Left lung (tissue), 10 donors: ENCODE measurements around the gene ARHGEF4. TPM values are rescaled to one million over a fixed set of nuclear protein-coding genes. Genes with fewer than 3 reads are reported as not detected.

Experiments
- ATAC-seq: fragments of 200-7000 bp; cut with Tn5 transposase; one replicate; pipeline ENCODE4 v1.9.1; 2020; ENCODE audit warnings: moderate library complexity
- DNase-seq, 4 donors: peaks; one replicate each; pipeline ENCODE4 v3.0.0-alpha.2; 2013 to 2020
- H3K27ac ChIP-seq, 2 donors: fragments of 200-600 bp; sonication (generic) in 1 of 2; one replicate each; pipeline versions ENCODE4 v1.5.0 to v1.8.0; 2020 to 2021
- H3K27me3 ChIP-seq, 2 donors: fragments of 200-600 bp; sonication (generic) in 1 of 2; one replicate each; pipeline versions ENCODE4 v1.5.0 to v1.8.0; 2020 to 2021
- H3K36me3 ChIP-seq, 2 donors: fragments of 200-600 bp; sonication (generic) in 1 of 2; one replicate each; pipeline versions ENCODE4 v1.5.0 to v1.8.0; 2020 to 2021
- H3K4me1 ChIP-seq, 2 donors: fragments of 200-600 bp; one replicate each; pipeline ENCODE4 v1.8.0; 2021
- H3K4me3 ChIP-seq, 2 donors: fragments of 200-600 bp; sonication (generic) in 1 of 2; one replicate each; pipeline versions ENCODE4 v1.5.0 to v1.8.0; 2020 to 2021; ENCODE audit warnings: mild to moderate bottlenecking in 1 of 2
- H3K9me3 ChIP-seq, 2 donors: fragments of 200-600 bp; sonication (generic) in 1 of 2; one replicate each; pipeline versions ENCODE4 v1.5.0 to v1.8.0; 2020 to 2021
- intact Hi-C, 2 donors: fragments of 100-400 bp; cut with DNase I; formaldehyde crosslinking; loops; one replicate each; pipeline versions ENCODE4 v1.11.2 to v1.14.2; 2022
- polyA plus RNA-seq, 6 donors: library from polyadenylated mRNA; unstranded; fragments of 120-200 nt; gene quantifications; one replicate each; pipeline ENCODE4 v1.2.1, GENCODE V29; 2013; ENCODE audit not compliant: insufficient read length in 6 of 6
- total RNA-seq, 2 donors: library from RNA; stranded (reverse); fragmentation: NEBNext Ultra II Directional; extraction: Animal tissue kit (Norgen Biotek cat#: 25700); gene quantifications; one replicate each; pipeline ENCODE4 v1.2.1, GENCODE V29; 2021
- TF ChIP-seq, protein P1 (sequence below), 2 donors: fragments of 200-600 bp; sonication (generic) in 1 of 2; IDR thresholded peaks; one replicate each; pipeline versions ENCODE4 v1.5.0 to v1.8.0; 2021; ENCODE audit warnings: antibody characterized with exemption in 2 of 2
- donor health status: DM: no; HTN: yes; CAD: no.
- donor health status: DM: no; HTN: no; CAD: no.

ARHGEF4 gene
- total and polyA plus RNA-seq, 8 donors: 1.7 to 4.3 (median 2.8) TPM

GRCh38 chr2:130852521-130853115, 15.9 kb downstream of the ARHGEF4 start:
- peak in 1 of 4 donors; percentile 63 for DNase-seq
- Histone ChIP-seq H3K4me3 (no peak overlapping the region), H3K9me3 (no peaks in the 10 kb centered on the region), H3K36me3 (no peaks in the 10 kb centered on the region), H3K27me3 (peaks cover 0 to 3% of the 10 kb centered on the region in 2 donors), H3K4me1 (no peaks in the 10 kb centered on the region), H3K27ac (no peak overlapping the region)
- ATAC-seq: no peak
- intact Hi-C loops: no loop called here
- TF ChIP-seq, protein P1, sequence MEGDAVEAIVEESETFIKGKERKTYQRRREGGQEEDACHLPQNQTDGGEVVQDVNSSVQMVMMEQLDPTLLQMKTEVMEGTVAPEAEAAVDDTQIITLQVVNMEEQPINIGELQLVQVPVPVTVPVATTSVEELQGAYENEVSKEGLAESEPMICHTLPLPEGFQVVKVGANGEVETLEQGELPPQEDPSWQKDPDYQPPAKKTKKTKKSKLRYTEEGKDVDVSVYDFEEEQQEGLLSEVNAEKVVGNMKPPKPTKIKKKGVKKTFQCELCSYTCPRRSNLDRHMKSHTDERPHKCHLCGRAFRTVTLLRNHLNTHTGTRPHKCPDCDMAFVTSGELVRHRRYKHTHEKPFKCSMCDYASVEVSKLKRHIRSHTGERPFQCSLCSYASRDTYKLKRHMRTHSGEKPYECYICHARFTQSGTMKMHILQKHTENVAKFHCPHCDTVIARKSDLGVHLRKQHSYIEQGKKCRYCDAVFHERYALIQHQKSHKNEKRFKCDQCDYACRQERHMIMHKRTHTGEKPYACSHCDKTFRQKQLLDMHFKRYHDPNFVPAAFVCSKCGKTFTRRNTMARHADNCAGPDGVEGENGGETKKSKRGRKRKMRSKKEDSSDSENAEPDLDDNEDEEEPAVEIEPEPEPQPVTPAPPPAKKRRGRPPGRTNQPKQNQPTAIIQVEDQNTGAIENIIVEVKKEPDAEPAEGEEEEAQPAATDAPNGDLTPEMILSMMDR (IDR thresholded peaks at IDR 0.05): no peak

DNA sequence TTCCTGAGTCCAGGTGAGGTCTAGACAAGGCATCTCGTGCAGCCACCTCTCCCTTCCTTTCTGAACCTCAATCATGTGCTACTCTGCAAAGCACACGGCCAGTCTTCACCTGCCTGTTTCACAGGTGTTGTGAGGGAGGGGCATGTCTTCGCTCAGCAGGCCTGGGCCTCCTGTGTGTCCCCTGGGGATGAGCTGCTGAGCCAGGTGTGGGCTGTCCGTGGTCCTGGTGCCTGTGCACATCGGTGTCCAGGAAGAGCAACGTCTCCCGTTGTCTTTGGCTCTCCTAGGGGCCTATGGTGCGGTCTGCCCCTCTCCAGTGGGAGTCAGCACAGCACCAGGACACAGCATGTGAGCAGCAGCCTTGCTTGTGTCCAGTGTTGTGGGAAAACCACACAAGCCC, 16.7 kb downstream of the ARHGEF4 start:
- no peak for ATAC-seq
- no peaks in the 10 kb centered on the region for H3K4me1 ChIP-seq
- H3K4me3 ChIP-seq: no peak overlapping the region
- no peak for DNase-seq
- H3K36me3 ChIP-seq: no peaks in the 10 kb centered on the region
- no peaks in the 10 kb centered on the region for H3K9me3 ChIP-seq
- H3K27me3 ChIP-seq: peaks cover 0 to 3% of the 10 kb centered on the region in 2 donors
- intact Hi-C loops: no loop called here
- no peak overlapping the region for H3K27ac ChIP-seq
- TF ChIP-seq, protein P1 (IDR thresholded peaks at IDR 0.05): no peak

- no peak overlapping the region for H3K27ac ChIP-seq
- no peaks in the 10 kb centered on the region for H3K9me3 ChIP-seq
- no peaks in the 10 kb centered on the region for H3K4me1 ChIP-seq
- no peak overlapping the region for H3K4me3 ChIP-seq
- H3K36me3 ChIP-seq: no peaks in the 10 kb centered on the region
- no peak for ATAC-seq
- DNase-seq: no peak
- TF ChIP-seq, protein P1 (IDR thresholded peaks at IDR 0.05): no peak
- intact Hi-C loops: no loop called here
- peaks cover 0 to 3% of the 10 kb centered on the region in 2 donors for H3K27me3 ChIP-seq
Observed at GRCh38 chr2:130854301-130854700, 17.6 kb downstream of the ARHGEF4 start.

GRCh38 chr2:130864830-130865800, 28.4 kb downstream of the ARHGEF4 start:
- Histone ChIP-seq H3K4me3 (no peak overlapping the region), H3K9me3 (no peaks in the 10 kb centered on the region), H3K27ac (no peak overlapping the region), H3K27me3 (peaks cover 0 to 10% of the 10 kb centered on the region in 2 donors), H3K4me1 (no peaks in the 10 kb centered on the region), H3K36me3 (no peaks in the 10 kb centered on the region)
- intact Hi-C loops: no loop called here
- DNase-seq (peak in 1 of 4 donors; percentile 52), ATAC-seq (peak; percentile 69)
- TF ChIP-seq, protein P1 (IDR thresholded peaks at IDR 0.05): no peak
